Suprapubic skin (tissue), 3 donors: Measurements from ENCODE around the gene SAMD1.

Experiments used
- EP300 ChIP-seq: sonication (generic); formaldehyde crosslinking; IDR thresholded peaks from one replicate; pipeline ENCODE4 v1.6.1; 2017; ENCODE audit warnings: antibody characterized with exemption
- POLR2A ChIP-seq, 2 donors: fragments of 450-650 bp; IDR thresholded peaks; one replicate each; pipeline ENCODE4 v1.6.1; 2017; ENCODE audit warnings: antibody characterized with exemption in 2 of 2, mild to moderate bottlenecking in 2 of 2, moderate library complexity in 2 of 2
- TF ChIP-seq, protein P1 (sequence below), 2 donors: fragments of 200-600 bp in 1 of 2; fragments of 450-650 bp in 1 of 2; sonication (generic) in 1 of 2; IDR thresholded peaks; one replicate each; pipeline ENCODE4 v1.5.1; 2016 to 2019; ENCODE audit warnings: antibody characterized with exemption in 2 of 2, mild to moderate bottlenecking in 1 of 2, moderate library complexity in 1 of 2

DNA sequence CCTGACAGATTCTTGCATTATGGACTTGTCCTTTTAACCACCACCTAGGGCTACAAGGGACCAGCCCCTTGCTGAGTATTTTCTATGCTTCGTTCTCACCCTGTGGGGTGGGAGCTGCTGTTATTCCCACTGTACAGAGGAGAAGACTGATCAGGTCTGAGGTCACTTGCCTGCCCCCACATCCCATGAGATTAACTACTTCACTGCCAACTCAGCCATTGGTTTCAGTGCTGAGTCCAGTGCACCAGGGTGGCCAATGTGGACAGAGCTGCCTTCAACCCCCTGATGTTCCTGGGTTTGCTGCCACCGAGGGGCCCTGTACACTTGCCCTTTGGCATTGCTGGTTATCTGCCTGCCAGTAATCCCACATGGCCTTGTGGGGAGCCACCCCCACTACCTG is 20.1 kb upstream of the SAMD1 start:
- TF ChIP-seq, protein P1, sequence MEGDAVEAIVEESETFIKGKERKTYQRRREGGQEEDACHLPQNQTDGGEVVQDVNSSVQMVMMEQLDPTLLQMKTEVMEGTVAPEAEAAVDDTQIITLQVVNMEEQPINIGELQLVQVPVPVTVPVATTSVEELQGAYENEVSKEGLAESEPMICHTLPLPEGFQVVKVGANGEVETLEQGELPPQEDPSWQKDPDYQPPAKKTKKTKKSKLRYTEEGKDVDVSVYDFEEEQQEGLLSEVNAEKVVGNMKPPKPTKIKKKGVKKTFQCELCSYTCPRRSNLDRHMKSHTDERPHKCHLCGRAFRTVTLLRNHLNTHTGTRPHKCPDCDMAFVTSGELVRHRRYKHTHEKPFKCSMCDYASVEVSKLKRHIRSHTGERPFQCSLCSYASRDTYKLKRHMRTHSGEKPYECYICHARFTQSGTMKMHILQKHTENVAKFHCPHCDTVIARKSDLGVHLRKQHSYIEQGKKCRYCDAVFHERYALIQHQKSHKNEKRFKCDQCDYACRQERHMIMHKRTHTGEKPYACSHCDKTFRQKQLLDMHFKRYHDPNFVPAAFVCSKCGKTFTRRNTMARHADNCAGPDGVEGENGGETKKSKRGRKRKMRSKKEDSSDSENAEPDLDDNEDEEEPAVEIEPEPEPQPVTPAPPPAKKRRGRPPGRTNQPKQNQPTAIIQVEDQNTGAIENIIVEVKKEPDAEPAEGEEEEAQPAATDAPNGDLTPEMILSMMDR (IDR thresholded peaks at IDR 0.05): no peak
- no peak for TF ChIP-seq POLR2A (IDR thresholded peaks at IDR 0.05)
- no peak for TF ChIP-seq EP300
